Activated naive CD8-positive, alpha-beta T cell treated with anti-CD3 and anti-CD28 coated beads, Interleukin-2, amount 50 U/mL, for 24 hours (primary cell): ENCODE measurements around the gene SUSD3.
"Not testable (repeated sequence)": the region's sequence is repeated elsewhere in the genome, so short reads cannot be mapped to it uniquely, and the experiment has no call there.

ENCODE experiments used
- ATAC-seq: fragments of 150-1000 bp; cut with Tn5 transposase; one replicate; pipeline ENCODE4 v1.10.0; 2021
- DNase-seq: peaks from one replicate; pipeline ENCODE4 v3.0.0; 2021
- H3K27ac Mint-ChIP-seq: one replicate; pipeline ENCODE4 v1.8.0; 2021; ENCODE audit warnings: mild to moderate bottlenecking, mixed read lengths
- H3K27me3 Mint-ChIP-seq: one replicate; pipeline ENCODE4 v1.8.0; 2021; ENCODE audit warnings: mixed read lengths
- H3K36me3 Mint-ChIP-seq: one replicate; pipeline ENCODE4 v1.8.0; 2021; ENCODE audit warnings: low read depth, mixed read lengths
- H3K4me1 Mint-ChIP-seq: one replicate; pipeline ENCODE4 v1.8.0; 2021; ENCODE audit warnings: mixed read lengths
- H3K4me3 Mint-ChIP-seq: one replicate; pipeline ENCODE4 v1.8.0; 2021; ENCODE audit warnings: mild to moderate bottlenecking, moderate library complexity, mixed read lengths
- H3K9me3 Mint-ChIP-seq: one replicate; pipeline ENCODE4 v1.8.0; 2021; ENCODE audit warnings: mixed read lengths

SUSD3 gene

GRCh38 chr9:93058355-93059010 is at the start of gene SUSD3:
Gene SUSD3, plus strand, starts transcription at chr9:93058701. Its CDS starts 42 bp downstream, at chr9:93058743.
- H3K4me1 Mint-ChIP-seq = peaks cover 62% of the 10 kb centered on the region
- peak; percentile 56 for ATAC-seq
- DNase-seq = peak; percentile 77
- H3K27me3 Mint-ChIP-seq = no peaks in the 10 kb centered on the region
- H3K9me3 Mint-ChIP-seq = no peaks in the 10 kb centered on the region
- peak within 1 kb of the TSS; percentile 87 for H3K4me3 Mint-ChIP-seq
- peak within 1 kb of the TSS; percentile 87 for H3K27ac Mint-ChIP-seq
- H3K36me3 Mint-ChIP-seq = no peaks in the 10 kb centered on the region

- H3K9me3 Mint-ChIP-seq = no peaks in the 10 kb centered on the region
- H3K4me3 Mint-ChIP-seq = no peak overlapping the region
- peaks cover 28% of the 10 kb centered on the region for H3K36me3 Mint-ChIP-seq
- no peak overlapping the region for H3K27ac Mint-ChIP-seq
- no peaks in the 10 kb centered on the region for H3K27me3 Mint-ChIP-seq
- DNase-seq (no peak), ATAC-seq (no peak)
- no peaks in the 10 kb centered on the region for H3K4me1 Mint-ChIP-seq
Measured at GRCh38 chr9:93009337-93010015, 49.0 kb upstream of the SUSD3 start.

GRCh38 chr9:93010056-93010455 is 48.4 kb upstream of the SUSD3 start:
- H3K4me1 Mint-ChIP-seq = no peaks in the 10 kb centered on the region
- ATAC-seq (no peak), DNase-seq (no peak)
- no peaks in the 10 kb centered on the region for H3K27me3 Mint-ChIP-seq
- H3K4me3 Mint-ChIP-seq = no peak overlapping the region
- H3K36me3 Mint-ChIP-seq = peaks cover 30% of the 10 kb centered on the region
- H3K9me3 Mint-ChIP-seq = no peaks in the 10 kb centered on the region
- no peak overlapping the region for H3K27ac Mint-ChIP-seq

- Mint-ChIP-seq H3K9me3 (no peaks in the 10 kb centered on the region), H3K36me3 (peaks cover 30% of the 10 kb centered on the region), H3K27ac (no peak overlapping the region), H3K4me1 (no peaks in the 10 kb centered on the region), H3K27me3 (no peaks in the 10 kb centered on the region), H3K4me3 (no peak overlapping the region)
- ATAC-seq (no peak), DNase-seq (no peak)
Measured at GRCh38 chr9:93010704-93011103, 47.8 kb upstream of the SUSD3 start.

- no peak for ATAC-seq
- Mint-ChIP-seq H3K4me1 (no peaks in the 10 kb centered on the region), H3K27ac (no peak overlapping the region), H3K9me3 (no peaks in the 10 kb centered on the region), H3K36me3 (peaks cover 27% of the 10 kb centered on the region), H3K4me3 (no peak overlapping the region), H3K27me3 (no peaks in the 10 kb centered on the region)
- DNase-seq = no peak
Measured at GRCh38 chr9:93011114-93011513, 47.4 kb upstream of the SUSD3 start.

GRCh38 chr9:93012963-93013855 is 45.3 kb upstream of the SUSD3 start:
- Mint-ChIP-seq H3K27ac (no peak overlapping the region), H3K36me3 (peaks cover 22% of the 10 kb centered on the region), H3K9me3 (no peaks in the 10 kb centered on the region), H3K4me3 (no peak overlapping the region), H3K27me3 (no peaks in the 10 kb centered on the region), H3K4me1 (no peaks in the 10 kb centered on the region)
- ATAC-seq (no peak), DNase-seq (no peak)

- ATAC-seq (no peak), DNase-seq (no peak)
- Mint-ChIP-seq H3K4me3 (no peak overlapping the region), H3K9me3 (no peaks in the 10 kb centered on the region), H3K27ac (no peak overlapping the region), H3K36me3 (peaks cover 20% of the 10 kb centered on the region), H3K27me3 (no peaks in the 10 kb centered on the region), H3K4me1 (no peaks in the 10 kb centered on the region)
Measured at GRCh38 chr9:93013856-93014582, 44.5 kb upstream of the SUSD3 start.

GRCh38 chr9:93015190-93015589 is 43.3 kb upstream of the SUSD3 start:
- peaks cover 26% of the 10 kb centered on the region for H3K36me3 Mint-ChIP-seq
- not testable (repeated sequence) for H3K4me1 Mint-ChIP-seq, H3K27ac Mint-ChIP-seq, DNase-seq, H3K4me3 Mint-ChIP-seq, H3K9me3 Mint-ChIP-seq, ATAC-seq, H3K27me3 Mint-ChIP-seq

GRCh38 chr9:93017621-93018020 is 40.9 kb upstream of the SUSD3 start:
- no peak for DNase-seq
- ATAC-seq = no peak
- Mint-ChIP-seq H3K9me3 (no peaks in the 10 kb centered on the region), H3K4me3 (no peak overlapping the region), H3K36me3 (peaks cover 35% of the 10 kb centered on the region), H3K4me1 (peaks cover 15% of the 10 kb centered on the region), H3K27me3 (no peaks in the 10 kb centered on the region), H3K27ac (peak overlapping the region; percentile 31)

- peaks cover 29% of the 10 kb centered on the region for H3K4me1 Mint-ChIP-seq
- no peaks in the 10 kb centered on the region for H3K27me3 Mint-ChIP-seq
- H3K36me3 Mint-ChIP-seq = peaks cover 31% of the 10 kb centered on the region
- no peak for DNase-seq
- no peaks in the 10 kb centered on the region for H3K9me3 Mint-ChIP-seq
- H3K27ac Mint-ChIP-seq = no peak overlapping the region
- no peak overlapping the region for H3K4me3 Mint-ChIP-seq
- no peak for ATAC-seq
Measured at GRCh38 chr9:93020151-93020550, 38.4 kb upstream of the SUSD3 start.

GRCh38 chr9:93020771-93021670 is 37.5 kb upstream of the SUSD3 start:
- peaks cover 31% of the 10 kb centered on the region for H3K36me3 Mint-ChIP-seq
- no peaks in the 10 kb centered on the region for H3K27me3 Mint-ChIP-seq
- DNase-seq = peak; percentile 47
- no peak overlapping the region for H3K4me3 Mint-ChIP-seq
- no peaks in the 10 kb centered on the region for H3K9me3 Mint-ChIP-seq
- H3K4me1 Mint-ChIP-seq = peaks cover 34% of the 10 kb centered on the region
- peak overlapping the region; percentile 73 for H3K27ac Mint-ChIP-seq
- ATAC-seq = peak; percentile 79

GRCh38 chr9:93022066-93022465 is 36.4 kb upstream of the SUSD3 start:
- H3K4me3 Mint-ChIP-seq = no peak overlapping the region
- DNase-seq = no peak
- ATAC-seq = no peak
- H3K27ac Mint-ChIP-seq = peak overlapping the region; percentile 0
- no peaks in the 10 kb centered on the region for H3K27me3 Mint-ChIP-seq
- H3K36me3 Mint-ChIP-seq = peaks cover 31% of the 10 kb centered on the region
- no peaks in the 10 kb centered on the region for H3K9me3 Mint-ChIP-seq
- peaks cover 39% of the 10 kb centered on the region for H3K4me1 Mint-ChIP-seq

- peaks cover 48% of the 10 kb centered on the region for H3K4me1 Mint-ChIP-seq
- no peak overlapping the region for H3K27ac Mint-ChIP-seq
- no peak overlapping the region for H3K4me3 Mint-ChIP-seq
- H3K36me3 Mint-ChIP-seq = peaks cover 28% of the 10 kb centered on the region
- H3K27me3 Mint-ChIP-seq = no peaks in the 10 kb centered on the region
- DNase-seq = no peak
- H3K9me3 Mint-ChIP-seq = no peaks in the 10 kb centered on the region
- ATAC-seq = no peak
Measured at GRCh38 chr9:93022721-93023520, 35.6 kb upstream of the SUSD3 start.
